IgD-negative memory B cell (primary cell): Measurements from ENCODE around the gene DAPK1. TPM values are rescaled to one million over a fixed set of nuclear protein-coding genes. Genes with fewer than 3 reads are reported as not detected.
"Not testable (repeated sequence)": the region's sequence is repeated elsewhere in the genome, so short reads cannot be mapped to it uniquely, and the experiment has no call there.

Experiments
- H3K27ac Mint-ChIP-seq, 3 donors: one replicate each; pipeline ENCODE4 v1.8.0; 2020 to 2022; ENCODE audit warnings: mild to moderate bottlenecking in 3 of 3, mixed read lengths in 3 of 3, moderate library complexity in 1 of 3
- H3K27me3 Mint-ChIP-seq: one replicate; pipeline ENCODE4 v1.8.0; 2021; ENCODE audit warnings: mixed read lengths
- H3K36me3 Mint-ChIP-seq: one replicate; pipeline ENCODE4 v1.8.0; 2020; ENCODE audit warnings: mild to moderate bottlenecking, mixed read lengths
- H3K4me1 Mint-ChIP-seq, 3 donors: one replicate each; pipeline ENCODE4 v1.8.0; 2020 to 2022; ENCODE audit warnings: mixed read lengths in 3 of 3, mild to moderate bottlenecking in 1 of 3
- H3K4me3 Mint-ChIP-seq, 4 donors: one replicate each; pipeline ENCODE4 v1.8.0; 2020 to 2022; ENCODE audit warnings: mild to moderate bottlenecking in 4 of 4, mixed read lengths in 4 of 4, moderate library complexity in 3 of 4
- H3K9me3 Mint-ChIP-seq, 3 donors: one replicate each; pipeline ENCODE4 v1.8.0; 2020 to 2021; ENCODE audit warnings: mixed read lengths in 3 of 3, mild to moderate bottlenecking in 1 of 3
- polyA plus RNA-seq: library from polyadenylated mRNA; unstranded; fragments of 300-500 nt; fragmentation: Illumina TruSeq; gene quantifications from one replicate; pipeline ENCODE4 v1.2.3, GENCODE V29; 2021

DAPK1 gene
- polyA plus RNA-seq, 1 donor from 2014 or later: 0.86 TPM

- peaks cover 0 to 2% (median 1%) of the 10 kb centered on the region in 3 donors for H3K9me3 Mint-ChIP-seq
- no peak overlapping the region for H3K4me3 Mint-ChIP-seq
- H3K4me1 Mint-ChIP-seq: no peaks in the 10 kb centered on the region
- no peaks in the 10 kb centered on the region for H3K36me3 Mint-ChIP-seq
- peaks cover 3% of the 10 kb centered on the region for H3K27me3 Mint-ChIP-seq
- H3K27ac Mint-ChIP-seq: no peak overlapping the region
These were observed 7.4 kb upstream of the DAPK1 start for GRCh38 chr9:87490225-87490624.

- no peaks in the 10 kb centered on the region for H3K4me1 Mint-ChIP-seq
- no peak overlapping the region for H3K27ac Mint-ChIP-seq
- peaks cover 0 to 2% (median 1%) of the 10 kb centered on the region in 3 donors for H3K9me3 Mint-ChIP-seq
- H3K27me3 Mint-ChIP-seq: peaks cover 6% of the 10 kb centered on the region
- no peak overlapping the region for H3K4me3 Mint-ChIP-seq
- no peaks in the 10 kb centered on the region for H3K36me3 Mint-ChIP-seq
These were observed 6.8 kb upstream of the DAPK1 start for GRCh38 chr9:87490907-87491306.

- peaks cover 0 to 2% (median 0%) of the 10 kb centered on the region in 3 donors for H3K9me3 Mint-ChIP-seq
- no peak overlapping the region for H3K4me3 Mint-ChIP-seq
- no peaks in the 10 kb centered on the region for H3K36me3 Mint-ChIP-seq
- H3K4me1 Mint-ChIP-seq: no peaks in the 10 kb centered on the region
- H3K27me3 Mint-ChIP-seq: peaks cover 10% of the 10 kb centered on the region
- H3K27ac Mint-ChIP-seq: no peak overlapping the region
These were observed 6.1 kb upstream of the DAPK1 start for GRCh38 chr9:87491523-87491922.

GRCh38 chr9:87492642-87493041 lies 5.0 kb upstream of the DAPK1 start:
- Mint-ChIP-seq H3K4me1 (no peaks in the 10 kb centered on the region), H3K36me3 (no peaks in the 10 kb centered on the region), H3K9me3 (peaks cover 0 to 2% (median 0%) of the 10 kb centered on the region in 3 donors), H3K4me3 (no peak overlapping the region), H3K27me3 (peaks cover 18% of the 10 kb centered on the region), H3K27ac (no peak overlapping the region)

GRCh38 chr9:87494970-87495471 lies 2.6 kb upstream of the DAPK1 start:
- no peaks in the 10 kb centered on the region for H3K36me3 Mint-ChIP-seq
- H3K27ac Mint-ChIP-seq: no peak overlapping the region
- H3K4me3 Mint-ChIP-seq: no peak overlapping the region
- H3K9me3 Mint-ChIP-seq: peaks cover 0 to 2% (median 0%) of the 10 kb centered on the region in 3 donors
- peaks cover 0 to 3% (median 0%) of the 10 kb centered on the region in 3 donors for H3K4me1 Mint-ChIP-seq
- peaks cover 24% of the 10 kb centered on the region for H3K27me3 Mint-ChIP-seq

- Mint-ChIP-seq H3K36me3 (no peaks in the 10 kb centered on the region), H3K9me3 (peaks cover 0 to 2% (median 0%) of the 10 kb centered on the region in 3 donors), H3K27ac (no peak overlapping the region), H3K27me3 (peaks cover 26% of the 10 kb centered on the region), H3K4me3 (no peak overlapping the region), H3K4me1 (peaks cover 0 to 3% (median 0%) of the 10 kb centered on the region in 3 donors)
These were observed 525 bp upstream of the DAPK1 start for GRCh38 chr9:87497080-87497603.

- no peak overlapping the region for H3K27ac Mint-ChIP-seq
- no peaks in the 10 kb centered on the region for H3K36me3 Mint-ChIP-seq
- H3K27me3 Mint-ChIP-seq: peaks cover 23% of the 10 kb centered on the region
- H3K4me1 Mint-ChIP-seq: peaks cover 0 to 3% (median 0%) of the 10 kb centered on the region in 3 donors
- peaks cover 0 to 2% (median 0%) of the 10 kb centered on the region in 3 donors for H3K9me3 Mint-ChIP-seq
- H3K4me3 Mint-ChIP-seq: peak overlapping the region in 1 of 4 donors; percentile 39
These were observed 561 bp downstream of the DAPK1 start for GRCh38 chr9:87498046-87498810.

GRCh38 chr9:87498811-87499360 lies 1.2 kb downstream of the DAPK1 start:
- H3K27me3 Mint-ChIP-seq: peaks cover 26% of the 10 kb centered on the region
- no peaks in the 10 kb centered on the region for H3K9me3 Mint-ChIP-seq
- peaks cover 0 to 3% (median 0%) of the 10 kb centered on the region in 3 donors for H3K4me1 Mint-ChIP-seq
- no peak overlapping the region for H3K27ac Mint-ChIP-seq
- H3K4me3 Mint-ChIP-seq: peak overlapping the region in 3 of 4 donors; percentile 9 to 67 (median 34)
- no peaks in the 10 kb centered on the region for H3K36me3 Mint-ChIP-seq

GRCh38 chr9:87499424-87500017 lies 1.9 kb downstream of the DAPK1 start:
- Mint-ChIP-seq H3K36me3 (no peaks in the 10 kb centered on the region), H3K4me3 (peak overlapping the region in 1 of 4 donors; percentile 34)

GRCh38 chr9:87500491-87501270 lies 3.0 kb downstream of the DAPK1 start:
- H3K27ac Mint-ChIP-seq: no peak overlapping the region
- H3K27me3 Mint-ChIP-seq: peaks cover 24% of the 10 kb centered on the region
- peaks cover 0 to 3% (median 0%) of the 10 kb centered on the region in 3 donors for H3K4me1 Mint-ChIP-seq
- no peaks in the 10 kb centered on the region for H3K9me3 Mint-ChIP-seq
- no peak overlapping the region for H3K4me3 Mint-ChIP-seq
- no peaks in the 10 kb centered on the region for H3K36me3 Mint-ChIP-seq

More at GRCh38 chr9:87499424-87500017, 1.9 kb downstream of the DAPK1 start:
- H3K27ac Mint-ChIP-seq: no peak overlapping the region
- peaks cover 26% of the 10 kb centered on the region for H3K27me3 Mint-ChIP-seq
- H3K4me1 Mint-ChIP-seq: peaks cover 0 to 3% (median 0%) of the 10 kb centered on the region in 3 donors
- no peaks in the 10 kb centered on the region for H3K9me3 Mint-ChIP-seq

GRCh38 chr9:87501271-87501656 lies 3.6 kb downstream of the DAPK1 start:
- H3K4me3 Mint-ChIP-seq, H3K4me1 Mint-ChIP-seq, H3K36me3 Mint-ChIP-seq, H3K27ac Mint-ChIP-seq, H3K9me3 Mint-ChIP-seq: not testable (repeated sequence)
- H3K27me3 Mint-ChIP-seq: peaks cover 21% of the 10 kb centered on the region

- H3K9me3 Mint-ChIP-seq: no peaks in the 10 kb centered on the region
- H3K27ac Mint-ChIP-seq: no peak overlapping the region
- H3K4me1 Mint-ChIP-seq: peaks cover 0 to 3% (median 0%) of the 10 kb centered on the region in 3 donors
- no peak overlapping the region for H3K4me3 Mint-ChIP-seq
- H3K27me3 Mint-ChIP-seq: peaks cover 17% of the 10 kb centered on the region
- no peaks in the 10 kb centered on the region for H3K36me3 Mint-ChIP-seq
These were observed 4.1 kb downstream of the DAPK1 start for GRCh38 chr9:87501806-87502205.

- no peaks in the 10 kb centered on the region for H3K36me3 Mint-ChIP-seq
- no peak overlapping the region for H3K27ac Mint-ChIP-seq
- H3K27me3 Mint-ChIP-seq: peaks cover 12% of the 10 kb centered on the region
- H3K9me3 Mint-ChIP-seq: no peaks in the 10 kb centered on the region
- no peak overlapping the region for H3K4me3 Mint-ChIP-seq
- peaks cover 0 to 3% (median 0%) of the 10 kb centered on the region in 3 donors for H3K4me1 Mint-ChIP-seq
These were observed 4.9 kb downstream of the DAPK1 start for GRCh38 chr9:87502391-87503221.

GRCh38 chr9:87503430-87503829 lies 5.8 kb downstream of the DAPK1 start:
- Mint-ChIP-seq H3K4me1 (peaks cover 0 to 3% (median 0%) of the 10 kb centered on the region in 3 donors), H3K27me3 (peaks cover 12% of the 10 kb centered on the region), H3K9me3 (no peaks in the 10 kb centered on the region), H3K4me3 (no peak overlapping the region), H3K27ac (no peak overlapping the region), H3K36me3 (no peaks in the 10 kb centered on the region)
